Large intestine (tissue), 3 donors: ENCODE results near the gene THAP9. TPM values are rescaled to one million over a fixed set of nuclear protein-coding genes. Genes with fewer than 3 reads are reported as not detected.

Experiments
- DNase-seq, 2 donors: peaks; one replicate each; pipeline versions ENCODE4 v3.0.0 to v3.0.0-alpha.2; 2013
- H3K27ac ChIP-seq: one replicate; pipeline ENCODE4 v1.5.1; 2013; ENCODE audit warnings: low read length
- H3K27me3 ChIP-seq: 2 replicates; pipeline ENCODE4 v1.6.1; 2013; ENCODE audit warnings: low read length; ENCODE audit not compliant: control insufficient read depth, insufficient read depth
- H3K36me3 ChIP-seq: 2 replicates; pipeline ENCODE4 v1.6.1; 2013; ENCODE audit warnings: low read length; ENCODE audit not compliant: control insufficient read depth, insufficient read depth
- H3K4me1 ChIP-seq: one replicate; pipeline ENCODE4 v1.6.1; 2013; ENCODE audit warnings: low read length; ENCODE audit not compliant: control insufficient read depth, insufficient read depth
- H3K4me3 ChIP-seq: one replicate; pipeline ENCODE4 v1.5.1; 2013; ENCODE audit warnings: low read length
- H3K9me3 ChIP-seq: one replicate; pipeline ENCODE4 v1.6.1; 2013; ENCODE audit warnings: mild to moderate bottlenecking, low read depth, low read length, moderate library complexity; ENCODE audit not compliant: control insufficient read depth
- WGBS: methylation state at CpG from one replicate; pipeline ENCODE4 v1.1.5; 2013; ENCODE audit warnings: low lambda C conversion rate; ENCODE audit not compliant: insufficient coverage; 5-methylcytosine and 5-hydroxymethylcytosine counted together
- polyA plus RNA-seq: library from polyadenylated mRNA; unstranded; fragments of 120-200 nt; gene quantifications from one replicate; pipeline ENCODE4 v1.2.1, GENCODE V29; 2013

Gene THAP9
- polyA plus RNA-seq, 1 donor, result 6.7 TPM

- H3K27ac ChIP-seq, result no peak overlapping the region
Measured at GRCh38 chr4:82866706-82867385, 33.7 kb upstream of the THAP9 start.

DNA sequence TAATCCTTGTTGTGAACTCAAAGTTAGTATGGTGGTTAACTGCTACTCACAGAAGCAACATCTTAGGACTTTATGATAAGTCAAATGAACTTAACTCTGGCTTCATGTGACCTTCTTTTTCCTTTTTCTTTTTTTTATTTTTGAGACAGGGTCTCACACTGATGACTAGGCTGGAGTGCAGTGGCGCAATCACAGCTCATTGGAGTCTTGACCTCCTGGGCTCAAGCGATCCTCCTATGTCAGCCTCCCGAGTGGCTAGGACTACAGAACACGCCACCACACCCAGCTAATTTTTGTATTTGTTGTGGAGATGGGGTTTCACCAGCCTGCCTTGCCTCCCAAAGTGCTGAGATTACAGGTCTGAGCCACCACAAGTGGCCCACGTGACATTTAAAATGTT lies 32.0 kb upstream of the THAP9 start:
- peaks cover 71% of the 10 kb centered on the region for H3K36me3 ChIP-seq
- H3K27me3 ChIP-seq, result no peaks in the 10 kb centered on the region
- no peaks in the 10 kb centered on the region for H3K4me1 ChIP-seq
- no peak overlapping the region for H3K4me3 ChIP-seq
- no CpG with 5 or more reads among the region's 5 CpGs for WGBS
- no peak overlapping the region for H3K27ac ChIP-seq
- no peak for DNase-seq
- no peaks in the 10 kb centered on the region for H3K9me3 ChIP-seq

More at GRCh38 chr4:82866706-82867385, 33.7 kb upstream of the THAP9 start:
- no peaks in the 10 kb centered on the region for H3K4me1 ChIP-seq
- H3K4me3 ChIP-seq, result no peak overlapping the region
- no peak for DNase-seq
- H3K9me3 ChIP-seq, result no peaks in the 10 kb centered on the region
- H3K27me3 ChIP-seq, result no peaks in the 10 kb centered on the region
- 91% methylated on average over 1 of the region's 8 CpGs for WGBS
- peaks cover 70% of the 10 kb centered on the region for H3K36me3 ChIP-seq

- no peaks in the 10 kb centered on the region for H3K27me3 ChIP-seq
- H3K27ac ChIP-seq, result peak overlapping the region; percentile 74
- peaks cover 7% of the 10 kb centered on the region for H3K36me3 ChIP-seq
- H3K9me3 ChIP-seq, result no peaks in the 10 kb centered on the region
- H3K4me1 ChIP-seq, result peaks cover 20% of the 10 kb centered on the region
- peak; percentile 53 to 73 for DNase-seq
- peak overlapping the region; percentile 4 for H3K4me3 ChIP-seq
Measured at GRCh38 chr4:82885410-82885809, 15.1 kb upstream of the THAP9 start.

DNA sequence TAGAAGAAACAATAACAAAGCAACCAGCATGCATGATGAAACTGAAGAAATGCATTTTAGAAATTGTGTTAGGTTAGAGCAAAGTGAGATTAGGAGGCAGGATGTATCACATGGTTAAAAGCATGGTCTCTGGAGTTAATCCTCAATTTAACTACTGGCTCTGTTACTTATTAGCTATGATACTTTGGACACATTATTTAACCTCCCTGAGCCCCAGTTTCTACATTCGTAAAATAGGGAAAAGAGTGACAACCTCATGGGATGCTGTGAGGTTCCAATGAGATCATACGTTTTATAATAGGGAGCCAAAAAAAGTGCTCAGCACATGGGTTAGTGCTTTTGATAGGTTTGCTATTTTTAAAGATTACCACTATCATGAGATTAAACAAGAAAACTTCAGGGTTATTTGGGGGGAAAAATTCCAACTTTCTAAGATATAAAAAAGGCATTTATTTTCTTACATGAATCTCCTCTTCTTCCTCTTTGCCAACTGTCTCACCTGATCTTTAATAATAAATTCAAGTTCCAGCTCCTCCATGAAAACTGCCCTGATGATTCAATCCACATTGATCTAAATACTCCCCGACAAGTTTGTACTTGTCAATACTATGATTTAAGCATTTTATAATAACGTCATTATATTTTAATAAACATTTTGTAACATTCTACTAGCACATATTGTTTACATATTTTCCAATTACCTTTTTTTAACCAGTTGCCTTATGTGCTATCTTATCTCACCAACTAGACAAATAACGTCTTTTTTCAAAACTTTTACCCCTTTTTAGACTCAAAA lies 14.2 kb upstream of the THAP9 start:
- peaks cover 20% of the 10 kb centered on the region for H3K4me1 ChIP-seq
- H3K4me3 ChIP-seq, result peak overlapping the region; percentile 19
- no peaks in the 10 kb centered on the region for H3K27me3 ChIP-seq
- DNase-seq, result peak; percentile 66 to 87
- peak overlapping the region; percentile 74 for H3K27ac ChIP-seq
- WGBS, result 17% methylated on average over 3 of the region's 5 CpGs
- peaks cover 2% of the 10 kb centered on the region for H3K36me3 ChIP-seq
- no peaks in the 10 kb centered on the region for H3K9me3 ChIP-seq

DNA sequence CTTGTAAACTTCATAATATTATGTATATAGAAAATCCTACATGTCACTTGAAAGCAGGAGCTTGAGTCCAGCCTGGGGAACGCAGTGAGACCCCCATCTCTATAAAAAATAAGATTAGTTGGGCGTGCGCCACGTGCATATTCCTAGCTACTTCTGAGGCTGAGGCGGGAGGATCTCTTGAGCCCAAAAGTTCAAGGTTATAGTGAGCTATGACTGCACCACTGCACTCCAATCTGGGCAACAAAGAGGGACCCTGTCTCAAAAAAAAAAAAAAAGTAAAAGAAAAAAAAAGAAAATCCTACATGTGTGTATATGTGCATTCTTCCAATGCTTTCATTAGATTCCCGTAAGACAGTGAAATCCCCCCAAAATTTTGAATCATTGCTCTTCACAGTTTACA lies 11.2 kb upstream of the THAP9 start:
- DNase-seq, result peak in 1 of 2 donors; percentile 29
- no CpG with 5 or more reads among the region's 6 CpGs for WGBS
- H3K4me1 ChIP-seq, result peaks cover 33% of the 10 kb centered on the region

GRCh38 chr4:82890528-82890900 lies 10.0 kb upstream of the THAP9 start:
- Histone ChIP-seq H3K9me3 (no peaks in the 10 kb centered on the region), H3K4me3 (peak overlapping the region; percentile 73), H3K27me3 (no peaks in the 10 kb centered on the region), H3K27ac (peak overlapping the region; percentile 94), H3K36me3 (peaks cover 9% of the 10 kb centered on the region), H3K4me1 (peaks cover 26% of the 10 kb centered on the region)
- no CpG with 5 or more reads among the region's 16 CpGs for WGBS
- no peak for DNase-seq

More for the DNA sequence above, 11.2 kb upstream of the THAP9 start:
- peaks cover 9% of the 10 kb centered on the region for H3K36me3 ChIP-seq
- no peaks in the 10 kb centered on the region for H3K27me3 ChIP-seq
- H3K4me3 ChIP-seq, result peak overlapping the region; percentile 73
- no peaks in the 10 kb centered on the region for H3K9me3 ChIP-seq
- peak overlapping the region; percentile 94 for H3K27ac ChIP-seq

DNA sequence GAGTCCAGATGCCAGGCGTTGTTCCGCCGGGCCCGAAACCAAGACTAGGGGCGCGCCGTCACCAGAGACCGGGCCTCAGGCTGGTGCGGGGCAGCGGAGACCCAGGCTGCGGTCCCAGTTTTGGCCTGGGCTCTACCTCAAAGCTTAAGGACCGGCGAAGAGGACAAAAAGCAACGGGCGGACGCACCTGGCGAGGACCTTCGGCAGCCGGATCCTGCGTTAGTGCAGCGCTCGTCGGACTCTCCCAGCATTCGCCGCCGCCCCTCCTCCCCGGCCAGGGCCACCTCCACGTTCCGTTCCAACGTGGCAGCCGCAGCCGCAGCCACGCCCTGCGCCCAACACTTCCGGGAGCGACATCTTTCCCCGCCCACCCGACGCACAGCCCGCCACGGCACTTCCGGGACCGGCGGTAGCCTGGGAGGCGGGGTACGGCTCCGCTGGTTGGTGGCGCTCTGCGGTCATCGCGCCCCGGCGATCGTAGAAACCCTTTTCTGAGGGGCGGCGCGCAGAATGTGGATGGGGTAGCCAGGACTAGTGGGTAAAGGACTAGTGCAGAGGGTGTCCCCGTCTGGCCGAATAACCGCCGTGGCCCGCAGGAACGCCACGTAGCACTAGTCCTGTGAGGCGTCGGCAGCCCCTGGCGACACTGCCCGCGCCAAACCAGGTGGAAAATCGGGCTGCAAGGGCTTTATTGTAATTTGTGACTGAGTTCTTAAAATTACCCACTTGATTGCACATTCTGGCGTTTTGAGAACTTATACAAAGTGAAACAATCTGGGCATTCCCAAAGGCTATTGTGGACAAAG lies 9.4 kb upstream of the THAP9 start, which contains the start of gene SEC31A:
SEC31A (minus strand) TSS at position 253 of the 806 bp plus-strand sequence. CDS start 9,217 bp downstream, outside the sequence.
- WGBS, result no CpG with 5 or more reads among the region's 71 CpGs
- Histone ChIP-seq H3K9me3 (no peaks in the 10 kb centered on the region), H3K27ac (peak within 1 kb of the TSS; percentile 94)

GRCh38 chr4:82891707-82892466 lies 8.6 kb upstream of the THAP9 start:
- Histone ChIP-seq H3K36me3 (peaks cover 9% of the 10 kb centered on the region), H3K27me3 (no peaks in the 10 kb centered on the region), H3K9me3 (no peaks in the 10 kb centered on the region), H3K4me3 (peak overlapping the region; percentile 73), H3K27ac (peak overlapping the region; percentile 94), H3K4me1 (peaks cover 19% of the 10 kb centered on the region)
- 58% methylated on average over 2 of the region's 7 CpGs for WGBS
- peak in 1 of 2 donors; percentile 20 for DNase-seq

More for the DNA sequence above, 9.4 kb upstream of the THAP9 start, which contains the start of gene SEC31A:
- Histone ChIP-seq H3K36me3 (peaks cover 9% of the 10 kb centered on the region), H3K4me3 (peak within 1 kb of the TSS; percentile 73), H3K4me1 (peaks cover 21% of the 10 kb centered on the region), H3K27me3 (no peaks in the 10 kb centered on the region)
- DNase-seq, result peak; percentile 95 to 97

- Histone ChIP-seq H3K9me3 (no peaks in the 10 kb centered on the region), H3K4me3 (no peak overlapping the region), H3K27me3 (no peaks in the 10 kb centered on the region), H3K4me1 (peaks cover 21% of the 10 kb centered on the region), H3K36me3 (peaks cover 12% of the 10 kb centered on the region), H3K27ac (peak overlapping the region; percentile 94)
- DNase-seq, result peak in 1 of 2 donors; percentile 40
- WGBS, result no CpG with 5 or more reads among the region's 1 CpG
Measured at GRCh38 chr4:82892467-82892802, 8.1 kb upstream of the THAP9 start.
